HG03159 (cell line): ENCODE results near the gene ABCB10.
"Not testable (repeated sequence)": the region's sequence is repeated elsewhere in the genome, so short reads cannot be mapped to it uniquely, and the experiment has no call there.

Experiments
- ATAC-seq: cut with Tn5 transposase; IDR thresholded peaks from one replicate; pipeline ENCODE4 v1.9.1; 2021; ENCODE audit warnings: mild to moderate bottlenecking, moderate library complexity; ENCODE audit not compliant: unreplicated experiment

ABCB10 gene

DNA sequence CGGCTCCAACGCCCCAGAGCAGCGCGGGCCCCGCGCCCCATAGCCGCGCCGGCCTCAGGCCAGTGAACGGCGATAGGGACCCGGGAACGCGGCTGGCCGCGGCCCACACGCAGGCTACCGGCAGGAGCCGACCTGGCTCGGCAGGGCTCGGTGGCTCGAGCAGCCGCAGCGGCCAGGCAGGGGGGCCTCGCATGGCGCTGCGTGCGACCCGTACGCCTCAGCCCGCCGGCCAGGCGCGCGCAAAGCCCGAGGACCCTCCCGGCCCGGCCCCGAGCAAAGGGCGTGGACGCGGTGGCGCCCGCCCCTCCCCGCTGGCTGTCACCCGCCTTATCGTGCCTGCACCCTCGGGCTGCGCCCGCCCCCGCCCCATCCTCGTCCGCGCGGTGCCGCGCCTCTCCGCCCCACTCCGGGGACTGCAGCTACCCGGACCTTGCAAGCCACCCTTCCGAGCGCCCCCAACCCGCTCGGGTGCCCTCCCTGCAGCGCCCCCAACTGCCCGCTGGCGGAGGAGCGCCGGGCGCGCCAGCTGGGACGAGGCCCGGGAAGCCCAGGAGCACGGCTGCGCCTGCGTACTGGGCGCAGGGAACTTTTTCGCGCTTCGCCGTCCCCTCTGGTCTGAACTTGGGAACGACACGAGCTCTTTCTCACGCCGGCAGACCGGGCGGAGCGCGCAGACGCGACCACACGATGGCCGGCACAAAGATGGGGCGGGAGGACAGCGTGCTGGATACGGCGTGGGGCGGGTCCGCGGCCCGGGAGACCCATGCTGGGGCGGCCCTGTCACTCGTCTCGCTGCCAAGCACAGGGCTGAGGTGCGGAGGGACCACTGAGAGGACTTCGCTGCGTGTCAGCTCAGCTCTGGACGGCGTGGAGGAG is at the start of gene ABCB10:
Gene ABCB10, minus strand, starts transcription at position 248 of the 876 bp plus-strand sequence. Its CDS starts 55 bp downstream, at position 193.
- peak; percentile 78 for ATAC-seq

DNA sequence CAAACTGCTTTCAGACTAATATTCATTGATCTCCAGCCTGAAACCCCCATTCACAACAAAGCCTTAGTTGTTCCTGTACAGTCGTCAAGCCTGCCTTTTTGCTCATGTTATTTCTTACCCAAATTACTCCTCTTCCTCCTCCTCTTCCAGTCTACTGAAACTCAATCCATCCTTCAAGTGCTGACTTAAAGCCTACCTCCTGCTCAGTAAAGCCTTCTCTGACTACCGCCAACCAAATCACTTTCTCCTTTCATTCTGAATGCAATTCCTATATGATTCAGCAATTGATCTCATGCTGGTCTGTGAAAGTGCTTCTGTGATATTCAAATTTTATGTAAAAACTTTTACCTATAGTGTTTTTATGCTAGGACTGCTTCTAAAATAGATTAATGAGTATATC is 48.9 kb upstream of the ABCB10 start:
- no peak for ATAC-seq

DNA sequence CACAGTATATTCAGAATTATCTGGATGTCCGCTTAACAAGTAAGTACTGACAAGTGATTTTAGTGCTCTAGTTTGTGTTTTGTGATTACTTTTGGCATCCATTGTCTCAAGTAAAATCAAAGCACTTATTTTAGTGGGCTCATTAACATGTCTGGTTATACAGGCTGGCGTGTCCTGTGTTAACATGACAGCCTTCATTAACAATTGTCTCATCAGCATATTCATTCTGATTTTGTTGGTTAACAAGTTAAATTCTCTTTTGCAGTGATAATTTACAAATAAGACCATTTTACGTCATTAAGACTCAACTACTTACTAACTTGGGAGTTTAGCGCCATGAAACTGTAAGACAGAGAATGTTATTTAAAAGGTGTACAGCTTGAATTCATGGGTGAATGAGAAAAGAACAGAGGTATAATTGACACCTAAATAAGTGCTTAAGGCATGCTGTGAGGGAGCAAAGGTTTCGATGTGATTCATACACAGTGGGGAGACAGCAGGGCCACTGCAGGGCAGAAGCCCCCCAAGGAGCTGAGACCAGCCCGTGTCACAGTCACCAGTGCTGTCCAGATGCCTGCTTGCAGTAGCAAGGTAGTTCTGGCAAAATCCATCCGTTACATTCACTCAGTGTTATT is 45.0 kb upstream of the ABCB10 start:
- no peak for ATAC-seq

DNA sequence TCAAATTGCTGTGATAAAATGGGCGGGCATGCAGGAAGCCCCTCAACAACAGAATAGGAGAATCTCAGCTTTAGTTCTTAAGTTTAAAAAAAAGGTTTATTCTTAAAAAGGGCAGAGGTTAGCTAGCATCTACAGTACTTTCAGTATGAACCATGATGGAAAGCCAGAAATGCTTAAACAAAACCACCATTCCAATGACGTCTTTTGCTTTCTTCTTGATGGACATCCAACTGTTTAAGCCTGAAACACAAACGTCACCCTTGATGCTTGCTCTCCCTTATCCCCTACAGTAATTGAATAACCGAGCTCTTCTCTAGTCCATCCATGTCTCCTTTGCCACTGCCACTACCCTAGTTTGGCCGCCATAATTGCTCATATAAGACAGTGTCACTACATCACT is 41.7 kb upstream of the ABCB10 start:
- ATAC-seq = no peak

DNA sequence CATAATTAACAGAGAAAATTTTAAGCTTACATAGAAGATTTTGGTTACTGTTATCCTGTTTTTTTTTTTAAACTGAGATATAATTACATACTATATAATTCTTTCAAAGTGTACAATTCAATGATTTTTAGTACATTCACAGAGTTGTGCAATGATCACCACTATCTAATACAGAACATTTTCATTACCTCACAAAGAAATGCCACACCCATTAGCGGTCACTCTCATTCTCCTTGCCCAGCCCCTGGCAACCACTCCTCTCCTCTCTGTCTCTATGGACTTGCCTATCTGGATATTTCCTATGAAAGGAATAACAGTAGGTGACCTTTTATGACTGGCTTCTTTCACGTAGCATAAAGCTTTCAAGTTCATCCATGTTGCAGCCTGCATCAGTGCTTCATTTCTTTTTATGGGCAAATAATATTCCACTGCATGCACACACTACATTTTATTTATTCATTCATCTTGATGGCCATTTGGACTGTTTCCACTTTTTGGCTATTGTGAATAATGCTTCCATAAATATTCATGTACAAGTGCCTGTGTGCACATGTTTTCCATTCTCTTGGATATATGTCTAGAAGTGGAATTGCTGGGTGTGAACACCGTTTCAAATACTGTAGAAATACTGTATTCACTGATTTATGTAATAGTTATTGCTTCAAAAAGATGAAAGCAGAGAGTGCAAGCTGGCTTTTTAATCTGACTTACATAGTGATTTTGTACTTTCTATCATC is 40.9 kb upstream of the ABCB10 start:
- no peak for ATAC-seq

DNA sequence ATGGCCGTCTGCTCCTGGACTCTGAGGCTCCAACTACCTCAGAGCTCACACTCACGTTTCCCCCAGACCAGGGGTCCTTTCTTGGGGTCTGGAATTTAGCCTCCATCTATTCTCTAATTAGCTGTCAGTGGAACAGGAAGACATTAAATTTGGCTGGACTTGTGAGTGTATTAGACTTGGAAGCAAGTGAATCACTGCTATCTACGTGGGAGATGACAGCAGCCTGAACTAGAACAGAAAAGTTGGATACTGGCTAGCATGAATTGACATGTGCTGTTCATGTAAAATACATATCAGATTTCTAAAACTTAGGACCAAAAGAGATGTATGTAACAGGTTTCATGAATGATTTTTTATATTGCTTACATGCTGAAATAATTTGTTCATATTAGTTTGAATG is 39.4 kb upstream of the ABCB10 start:
- ATAC-seq = no peak

DNA sequence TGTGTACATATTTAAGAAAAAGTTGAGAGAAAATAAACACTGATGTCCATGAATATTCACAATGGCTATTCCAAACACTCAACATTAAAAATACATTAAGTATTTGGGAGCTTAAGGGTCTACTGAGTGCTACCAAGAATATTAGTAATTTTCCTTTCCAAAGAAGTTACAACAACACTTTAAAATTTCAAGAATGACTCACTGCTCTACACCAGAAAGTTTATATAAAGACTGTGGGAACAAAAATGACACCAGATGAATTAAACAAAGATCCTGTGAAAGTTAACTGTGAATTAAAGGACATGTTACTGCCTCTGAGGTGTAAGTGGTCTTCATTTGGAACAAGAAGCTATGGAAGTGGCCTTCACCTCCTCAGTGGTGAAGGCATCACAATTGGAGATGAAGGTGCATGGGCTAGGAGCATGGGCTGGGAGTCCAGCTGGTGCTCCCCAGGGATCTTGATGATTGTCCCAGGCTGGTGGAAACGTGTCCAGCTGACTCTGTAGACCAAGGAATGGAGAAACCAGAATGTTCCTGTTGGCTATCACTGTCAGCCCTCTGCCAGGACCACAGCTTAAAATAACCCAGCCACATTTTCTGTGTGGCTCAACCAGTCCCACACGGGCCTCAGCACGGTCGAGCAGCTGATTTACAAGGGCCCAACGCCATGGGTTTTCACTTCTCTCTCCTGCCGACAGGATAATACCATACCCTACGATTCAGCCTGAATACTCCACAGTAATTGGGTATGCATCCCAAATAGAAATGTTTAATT is 38.6 kb upstream of the ABCB10 start:
- ATAC-seq = no peak

DNA sequence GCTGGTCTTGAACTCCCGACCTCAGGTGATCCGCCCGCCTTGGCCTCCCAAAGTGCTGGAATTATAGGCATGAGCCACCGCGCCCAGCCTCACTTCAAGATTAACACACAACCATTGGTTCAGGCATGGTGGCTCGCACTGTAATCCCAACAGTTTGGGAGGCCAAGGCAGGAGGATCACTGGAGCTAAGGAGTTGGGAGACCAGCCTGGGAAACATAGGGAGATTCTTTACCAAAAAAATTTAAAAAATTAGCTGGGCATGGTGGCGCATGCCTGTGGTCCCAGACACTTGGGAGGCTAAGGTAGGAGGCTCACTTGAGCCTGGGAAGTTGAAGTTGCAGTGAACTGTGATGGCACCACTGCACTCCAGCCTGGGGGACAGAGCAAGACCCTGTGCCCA is 37.4 kb upstream of the ABCB10 start:
- ATAC-seq = not testable (repeated sequence)

DNA sequence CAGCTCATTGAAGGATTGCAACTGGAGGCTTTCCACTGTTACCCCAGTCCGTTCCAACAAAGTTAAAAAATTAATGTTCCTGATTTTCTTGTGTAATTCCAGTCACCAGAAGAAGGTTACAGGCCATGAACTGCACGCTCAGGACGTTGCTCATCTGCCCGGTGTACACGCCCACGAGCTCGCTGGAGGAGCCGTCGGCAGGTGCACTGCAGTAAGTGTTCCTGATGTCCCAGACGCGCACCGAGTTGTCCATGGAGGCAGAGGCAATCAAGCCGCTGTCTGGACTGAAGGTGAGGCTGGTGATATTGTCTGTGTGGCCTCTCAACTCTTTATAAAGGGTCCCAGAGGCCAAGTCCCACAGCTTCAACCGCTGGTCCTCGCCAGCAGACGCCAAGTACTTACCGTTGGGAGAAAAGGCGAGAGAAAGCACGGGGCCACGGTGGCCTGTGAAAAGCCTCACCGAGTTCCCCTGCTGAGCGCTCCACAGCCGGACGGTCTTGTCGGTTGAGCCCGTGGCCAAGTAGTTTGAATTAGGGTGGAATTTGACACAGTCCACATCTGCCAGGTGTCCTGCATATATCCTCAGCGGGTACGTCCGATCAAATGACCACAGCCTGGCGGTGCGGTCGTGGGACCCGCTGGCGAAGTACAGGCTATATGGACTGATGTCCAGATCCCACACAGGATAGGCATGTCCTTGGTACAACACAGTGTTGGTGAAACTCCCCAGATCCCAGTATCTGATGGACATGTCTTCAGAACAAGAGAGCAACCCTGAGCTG is 35.9 kb upstream of the ABCB10 start:
- ATAC-seq = no peak

DNA sequence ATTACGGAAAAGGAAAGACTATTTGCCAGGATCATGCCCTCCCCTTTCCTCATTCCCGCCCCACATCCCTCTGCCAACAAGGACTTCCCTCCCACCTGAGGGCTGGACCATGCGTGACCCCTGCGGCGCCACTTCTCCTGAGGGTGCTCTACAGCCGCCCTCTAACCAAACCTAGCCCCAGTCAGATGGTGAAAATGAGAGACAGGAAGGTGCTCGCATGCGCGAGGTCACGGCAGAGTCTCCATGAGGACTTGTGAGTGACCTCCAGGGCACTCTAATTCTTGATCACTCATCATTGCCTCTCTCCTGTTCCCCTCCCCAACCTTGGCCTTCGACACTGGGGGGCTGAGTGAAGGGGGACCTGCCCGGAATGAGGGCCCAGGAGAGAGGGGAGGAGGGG is 35.3 kb upstream of the ABCB10 start:
- ATAC-seq = no peak

DNA sequence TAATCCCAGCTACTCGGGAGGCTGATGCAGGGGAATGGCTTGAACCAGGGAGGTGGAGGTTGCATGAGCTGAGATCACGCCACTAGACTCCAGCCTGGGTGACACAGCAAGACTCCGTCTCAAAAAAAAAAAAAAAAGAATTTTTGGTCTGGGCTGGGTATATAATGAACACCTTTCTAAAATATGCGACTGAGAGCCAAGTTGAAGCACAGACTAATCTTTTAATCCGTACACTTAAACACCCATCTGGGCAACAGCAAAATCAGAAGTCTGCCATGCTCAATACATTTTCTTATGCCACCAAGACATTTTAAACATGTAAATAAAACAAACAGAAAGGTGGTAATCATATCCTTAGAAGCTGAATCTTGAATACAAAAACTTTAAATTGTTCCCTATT is 31.6 kb upstream of the ABCB10 start:
- no peak for ATAC-seq

DNA sequence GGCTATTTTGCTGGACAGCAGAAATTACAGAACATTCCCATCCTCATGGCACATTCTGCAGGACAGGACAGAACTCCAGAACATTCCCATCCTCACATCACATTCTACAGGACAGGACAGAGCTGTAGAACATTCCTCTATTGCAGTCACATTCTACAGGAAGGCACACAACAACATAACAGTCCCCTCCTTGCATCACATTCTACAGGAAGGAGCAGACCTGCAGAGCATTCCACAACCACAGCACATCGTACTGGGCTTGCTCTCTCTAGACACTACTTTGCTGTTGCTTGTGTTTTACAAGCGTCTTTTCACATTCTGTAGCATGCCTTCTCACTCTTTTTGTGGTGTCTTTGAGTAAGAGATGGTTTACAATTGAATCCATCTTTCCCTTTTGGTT is 26.8 kb upstream of the ABCB10 start:
- ATAC-seq = no peak

DNA sequence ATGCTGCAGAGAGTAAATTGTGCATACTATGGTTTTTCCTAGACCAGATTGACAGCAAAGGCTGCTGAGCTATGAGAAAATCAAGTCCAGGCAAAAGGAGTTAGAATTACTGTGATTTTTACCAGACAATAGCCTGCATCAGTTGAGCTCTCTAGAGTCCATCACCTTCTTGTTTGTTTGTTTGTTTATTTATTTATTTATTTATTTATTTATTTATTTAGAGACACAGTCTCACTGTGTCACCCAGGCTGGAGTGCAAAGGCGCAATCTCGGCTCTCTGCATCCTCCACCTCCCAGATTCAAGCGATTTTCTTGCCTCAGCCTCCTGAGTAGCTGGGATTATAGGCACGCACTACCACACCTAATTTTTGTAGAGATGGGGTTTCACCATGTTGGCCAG is 24.2 kb upstream of the ABCB10 start:
- ATAC-seq = no peak

DNA sequence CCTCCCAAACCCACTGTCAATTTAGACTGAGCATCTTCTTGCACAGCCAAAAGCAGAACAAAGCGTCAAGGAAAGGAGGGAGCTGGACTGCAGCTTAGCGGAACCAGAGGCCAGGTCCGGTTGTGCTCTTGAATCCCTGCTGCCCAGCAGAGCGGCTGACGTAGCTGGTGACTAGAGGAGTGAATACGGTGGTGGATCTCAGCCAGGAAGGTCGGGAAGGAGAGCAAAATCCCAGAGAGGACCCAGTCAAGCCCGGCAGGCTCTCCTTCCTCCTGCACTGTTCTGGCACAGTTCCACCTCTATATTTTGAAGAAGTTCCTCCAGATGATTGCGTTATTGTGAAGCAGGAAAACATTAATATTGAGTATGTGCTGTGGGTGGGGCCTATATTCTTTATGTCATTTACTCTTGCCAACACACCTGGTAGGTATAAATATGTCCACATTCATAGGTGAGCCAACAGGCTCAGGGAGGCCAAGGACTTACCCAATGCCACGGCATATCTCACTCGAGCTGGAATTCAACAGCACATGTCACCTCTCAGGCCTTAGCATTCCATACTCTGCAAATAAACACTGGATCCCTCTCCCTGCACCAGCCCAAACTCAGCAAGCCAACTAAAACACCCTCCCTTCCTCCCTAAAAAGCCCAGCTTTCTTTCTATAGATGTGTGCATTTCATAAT is 23.6 kb upstream of the ABCB10 start:
- no peak for ATAC-seq

DNA sequence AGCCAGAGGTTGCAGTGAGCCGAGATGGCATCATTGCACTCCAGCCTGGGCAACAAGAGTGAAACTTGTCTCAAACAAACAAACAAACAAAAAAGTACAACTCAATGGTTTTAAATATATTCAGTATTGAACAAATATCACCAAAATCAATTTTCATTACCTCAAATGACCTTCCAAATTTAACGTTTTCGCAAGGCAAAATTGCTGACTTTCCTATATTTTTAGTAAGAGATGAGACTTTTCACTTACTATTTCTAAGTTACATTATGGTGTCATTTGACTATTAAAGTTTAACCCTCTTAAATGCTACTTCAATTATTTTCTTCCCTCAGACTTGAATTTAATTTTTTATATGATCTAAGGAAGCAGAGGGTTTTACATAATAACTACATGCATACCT is 23.0 kb upstream of the ABCB10 start:
- no peak for ATAC-seq

DNA sequence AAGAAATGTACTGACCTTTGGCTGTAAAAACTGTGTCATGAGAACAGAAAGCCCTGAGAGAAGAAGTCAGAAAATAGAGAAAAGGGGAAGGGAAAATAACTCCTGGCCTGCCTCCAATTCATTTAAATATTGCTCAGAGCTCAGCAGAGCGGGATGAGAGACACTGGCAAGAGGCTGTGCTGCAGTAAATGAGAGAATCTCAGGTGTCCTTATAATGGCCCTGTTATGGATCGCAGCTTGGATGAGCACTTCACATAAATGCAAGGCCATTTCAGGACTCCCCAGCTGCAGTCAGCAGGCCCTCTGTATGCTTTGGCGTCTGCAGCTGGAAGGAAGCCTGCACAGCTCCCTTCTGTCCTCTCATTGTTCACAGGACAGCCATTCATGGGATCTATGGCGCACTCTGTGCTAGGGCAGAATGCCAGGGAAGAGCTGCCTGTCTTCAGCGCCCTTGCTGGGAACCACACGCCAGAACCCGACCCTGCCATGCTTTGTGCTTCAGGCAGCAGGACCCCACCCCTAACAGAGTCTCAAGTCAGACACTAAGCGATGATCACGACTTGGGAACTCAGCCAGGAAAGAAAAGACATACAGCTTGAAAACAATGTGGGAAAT is 20.7 kb upstream of the ABCB10 start:
- ATAC-seq = peak; percentile 90

DNA sequence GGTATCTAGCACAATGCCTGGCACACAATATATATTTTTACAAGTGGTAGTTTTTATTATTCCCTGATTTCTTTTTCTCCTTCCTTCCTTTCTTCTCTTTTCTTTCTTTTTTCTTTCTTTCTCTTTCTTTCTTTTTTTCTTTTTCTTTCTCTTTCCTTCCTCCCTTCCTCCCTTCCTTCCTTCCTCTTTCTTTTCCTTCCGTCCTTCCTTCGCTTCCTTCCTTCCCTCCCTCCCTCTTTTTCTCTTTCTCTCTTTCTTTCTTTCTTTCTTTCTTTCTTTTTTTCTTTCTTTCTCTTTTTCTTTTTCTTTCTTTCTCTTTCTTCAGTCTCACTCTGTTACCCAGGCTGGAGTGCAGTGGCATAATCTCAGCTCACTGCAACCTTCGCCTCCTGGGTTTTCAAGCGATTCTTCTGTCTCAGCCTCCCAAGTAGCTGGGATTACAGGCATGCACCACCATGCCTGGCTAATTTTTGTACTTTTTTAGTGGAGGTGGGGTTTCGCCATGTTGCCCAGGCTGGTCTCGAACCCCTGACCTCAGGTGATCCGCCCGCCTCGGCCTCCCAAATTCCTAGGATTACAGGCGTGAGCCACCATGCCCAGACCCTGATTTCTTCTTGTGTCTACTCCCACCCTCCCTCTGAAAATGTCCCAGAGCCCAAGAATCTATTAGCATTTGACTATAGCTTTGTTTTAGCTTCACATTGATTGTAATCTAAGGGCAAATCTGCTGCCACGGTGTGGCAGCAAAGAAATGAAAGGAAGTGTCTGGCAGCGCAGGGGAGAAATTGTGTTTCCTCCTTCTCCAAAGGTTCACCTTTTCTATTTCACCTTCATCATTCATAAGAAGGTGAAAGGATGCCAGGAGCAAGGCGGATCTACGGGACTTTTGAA is 19.9 kb upstream of the ABCB10 start:
- peak; percentile 36 for ATAC-seq
